ENCODE data around the gene DOHH.
A peak's percentile ranks its signal among the peaks of the same experiment; 100 is the strongest.

DOHH gene, protein sequence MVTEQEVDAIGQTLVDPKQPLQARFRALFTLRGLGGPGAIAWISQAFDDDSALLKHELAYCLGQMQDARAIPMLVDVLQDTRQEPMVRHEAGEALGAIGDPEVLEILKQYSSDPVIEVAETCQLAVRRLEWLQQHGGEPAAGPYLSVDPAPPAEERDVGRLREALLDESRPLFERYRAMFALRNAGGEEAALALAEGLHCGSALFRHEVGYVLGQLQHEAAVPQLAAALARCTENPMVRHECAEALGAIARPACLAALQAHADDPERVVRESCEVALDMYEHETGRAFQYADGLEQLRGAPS

DNA sequence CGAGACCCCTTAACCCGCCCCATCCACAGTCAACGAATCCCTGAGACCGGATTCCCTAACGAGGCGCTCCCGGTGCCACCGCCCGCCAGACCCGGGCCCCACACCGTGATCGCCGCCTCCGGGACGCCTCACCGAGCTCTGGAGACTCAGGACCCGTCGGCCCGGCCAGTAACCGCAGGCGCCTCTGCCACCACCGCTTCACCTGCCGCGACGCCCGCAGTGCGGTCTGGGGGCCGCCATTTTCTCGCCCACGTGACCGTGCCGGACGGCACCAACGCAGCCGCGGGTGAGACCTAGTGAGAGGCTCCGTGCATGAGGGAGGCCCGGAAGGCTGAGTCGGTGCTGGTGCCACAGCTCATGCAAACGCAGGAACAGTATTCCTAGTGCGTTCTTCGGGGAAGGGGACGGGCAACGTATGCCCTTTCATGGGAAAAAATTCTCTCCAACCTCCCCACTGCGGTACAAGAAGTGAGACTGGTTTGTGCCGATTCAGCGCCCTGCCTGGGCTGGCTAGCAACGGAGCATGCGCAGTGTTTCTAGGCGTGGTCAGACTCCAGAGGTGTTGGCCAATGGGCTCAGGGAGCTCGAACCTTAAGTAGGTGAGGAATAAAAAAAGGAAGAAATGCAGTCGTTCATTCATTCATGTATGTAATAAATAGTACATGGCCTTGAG lies at the start of gene DOHH:
TSS of gene DOHH (minus strand) at position 246 of the 673 bp plus-strand sequence. CDS start 3,860 bp downstream, outside the sequence.
- peak; percentile 98 for DNase-seq

DNA sequence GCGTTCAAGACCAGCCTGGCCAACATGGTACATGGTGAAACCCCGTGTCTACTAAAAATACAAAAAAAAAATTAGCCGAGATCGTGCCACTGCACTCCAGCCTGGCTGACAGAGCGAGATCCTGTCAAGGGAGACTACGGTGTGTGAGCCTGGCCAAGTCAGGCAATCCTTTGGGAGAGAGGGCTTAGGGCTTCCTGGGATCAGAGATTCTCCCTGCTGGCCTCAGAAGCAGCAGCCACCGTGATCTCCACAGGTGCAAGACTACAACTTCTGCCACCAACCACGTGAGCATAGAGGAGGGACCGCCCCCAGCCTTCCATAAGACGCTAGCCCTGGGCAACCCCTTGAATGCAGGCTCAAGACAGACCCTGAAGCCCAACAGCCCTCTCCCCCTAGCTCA lies 49.3 kb upstream of the DOHH start:
- no peak for DNase-seq

DNA sequence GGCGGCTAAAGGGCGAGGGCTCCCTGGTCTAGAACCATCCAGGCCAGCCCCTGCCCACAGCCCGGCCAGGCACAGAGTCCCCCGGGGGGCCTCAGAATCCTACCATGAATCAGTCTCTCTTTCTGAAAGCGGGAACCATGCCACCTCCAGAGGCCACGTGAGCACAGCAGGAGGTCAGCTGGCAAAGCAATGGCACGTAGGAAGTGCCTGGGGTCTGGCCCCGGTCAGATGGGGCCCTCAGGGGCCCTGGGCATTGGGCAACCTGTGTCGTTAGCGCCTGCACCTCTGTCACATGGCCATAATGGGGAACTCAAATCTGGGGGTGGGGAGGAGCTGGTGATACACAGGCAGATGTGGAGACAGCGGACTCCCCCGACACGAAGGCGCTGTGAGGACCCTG lies 48.1 kb upstream of the DOHH start:
- DNase-seq: no peak

DNA sequence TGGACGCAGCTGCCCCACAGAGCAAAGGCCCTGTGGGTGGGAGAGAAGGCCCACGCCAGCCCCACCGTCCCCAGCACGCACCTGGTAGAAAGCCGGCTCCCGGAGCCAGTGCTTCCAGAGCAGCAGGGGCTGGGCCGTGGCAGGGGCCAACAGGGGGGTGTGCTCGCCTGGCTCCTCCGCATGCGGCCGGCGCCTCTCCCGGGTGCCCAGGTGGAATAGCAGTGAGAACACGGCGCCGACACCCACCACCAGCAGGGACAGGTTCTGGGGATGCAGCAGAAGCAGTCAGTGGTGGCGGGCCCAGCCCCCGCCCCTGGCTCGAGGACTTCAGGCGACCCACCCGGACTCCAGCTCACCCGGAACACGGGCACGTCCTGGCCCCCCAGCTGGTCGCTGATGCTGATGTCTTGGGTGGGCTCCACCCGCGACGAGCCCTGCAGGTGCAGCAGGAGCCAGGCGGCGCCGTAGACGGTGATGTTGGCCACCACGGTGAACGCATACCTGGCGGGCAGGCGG lies 47.4 kb upstream of the DOHH start:
- no peak for DNase-seq

DNA sequence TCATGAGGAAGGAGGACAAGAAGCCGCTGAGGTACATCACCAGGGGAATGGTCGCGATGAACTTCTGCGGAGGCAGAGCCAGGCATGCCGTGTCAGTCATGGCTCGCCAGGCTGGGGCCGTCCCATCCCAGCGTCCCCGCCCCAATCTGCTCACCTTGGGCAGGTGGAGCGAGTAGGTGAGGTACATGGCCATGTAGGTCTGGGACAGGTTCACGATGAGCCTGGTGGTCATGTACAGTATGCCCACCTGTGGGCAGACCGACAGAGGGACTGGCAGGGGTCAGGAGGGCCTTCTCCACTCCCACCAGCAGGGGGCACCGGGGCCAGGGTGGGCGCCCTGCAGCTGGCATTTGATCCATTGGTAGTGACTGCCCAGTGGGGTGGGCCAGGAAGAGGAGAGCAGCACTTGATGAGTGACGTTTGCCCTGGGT lies 46.8 kb upstream of the DOHH start:
- DNase-seq: peak; percentile 32

DNA sequence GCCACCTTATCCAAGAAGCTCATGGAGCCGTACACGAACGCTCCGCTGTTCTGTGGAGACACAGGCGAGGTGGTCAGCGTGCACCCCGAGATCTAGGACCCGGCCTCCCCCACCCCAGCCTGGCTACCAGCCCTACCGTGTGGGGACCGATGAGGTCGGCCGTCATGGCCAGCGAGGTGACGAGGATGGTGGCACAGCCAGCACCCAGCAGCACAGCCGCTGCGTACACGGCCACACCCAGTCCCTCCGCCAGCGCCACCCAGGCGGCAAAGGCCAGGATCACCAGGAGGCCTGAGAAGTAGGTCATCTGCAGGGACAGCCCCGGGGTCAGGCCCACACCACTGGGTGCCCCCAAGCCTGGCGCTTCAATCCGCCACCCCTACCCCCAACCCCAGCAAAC lies 45.6 kb upstream of the DOHH start:
- DNase-seq: no peak

DNA sequence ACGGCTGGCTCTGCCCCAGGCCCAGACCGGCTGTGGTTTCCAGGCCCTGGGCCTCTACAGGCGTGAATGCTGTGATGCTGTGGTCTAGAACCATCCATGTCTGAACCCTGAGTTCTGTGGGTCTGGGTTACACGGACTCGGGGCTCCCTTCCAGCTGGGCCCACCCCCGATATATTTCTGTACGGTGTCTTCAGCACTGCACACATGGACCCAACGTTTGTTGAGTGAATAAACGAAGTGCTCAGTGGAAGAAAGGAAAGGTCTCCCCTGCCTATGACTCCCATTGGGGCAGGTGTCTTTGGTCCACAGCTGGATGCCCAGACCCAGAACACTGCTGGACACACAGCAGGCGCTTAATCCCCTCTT lies 45.2 kb upstream of the DOHH start:
- no peak for DNase-seq

DNA sequence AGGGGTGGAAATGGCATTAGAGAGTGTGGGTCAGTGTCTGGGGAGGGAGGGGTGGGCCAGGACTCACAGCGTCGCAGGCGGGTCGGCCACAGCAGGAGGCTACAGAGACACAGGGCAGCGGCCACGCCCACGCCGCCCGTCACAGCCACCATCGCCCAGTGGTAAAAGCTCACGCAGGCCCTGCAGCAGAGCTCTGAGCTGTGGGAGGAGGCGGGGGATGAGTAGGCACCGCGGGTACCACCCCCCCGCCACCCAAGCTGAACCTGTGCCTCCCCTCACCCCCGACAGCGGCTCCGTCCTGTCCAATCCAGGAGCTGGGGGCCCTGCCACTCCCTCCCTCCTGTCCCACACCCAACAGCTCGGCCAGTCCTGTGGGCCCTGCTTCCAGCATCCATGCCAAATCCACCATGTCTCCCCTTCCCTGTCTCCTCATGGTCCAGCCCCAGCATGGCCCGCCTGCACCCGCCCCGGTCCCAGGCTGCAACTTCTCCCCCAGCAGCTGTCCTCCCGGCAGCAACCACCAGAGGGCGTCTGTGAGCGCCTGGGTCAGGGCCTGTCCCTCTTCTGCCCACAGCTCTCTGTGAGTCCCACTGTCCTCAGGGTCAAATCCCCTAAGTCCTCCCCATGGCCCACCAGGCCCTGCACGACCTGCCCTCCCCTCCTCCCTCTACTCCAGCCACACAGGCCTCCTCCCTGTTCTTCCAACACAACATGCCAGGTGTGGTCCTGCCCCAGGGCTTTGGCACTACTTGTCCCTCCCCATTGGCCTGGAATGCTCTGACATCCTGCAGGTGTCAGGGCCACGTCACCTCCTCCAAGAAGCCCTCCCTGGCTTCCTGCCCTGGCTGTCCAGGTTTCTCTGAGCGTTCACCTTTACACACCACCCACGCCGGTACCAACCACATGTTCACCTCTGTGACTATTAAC lies 44.5 kb upstream of the DOHH start:
- peak; percentile 76 for DNase-seq

DNA sequence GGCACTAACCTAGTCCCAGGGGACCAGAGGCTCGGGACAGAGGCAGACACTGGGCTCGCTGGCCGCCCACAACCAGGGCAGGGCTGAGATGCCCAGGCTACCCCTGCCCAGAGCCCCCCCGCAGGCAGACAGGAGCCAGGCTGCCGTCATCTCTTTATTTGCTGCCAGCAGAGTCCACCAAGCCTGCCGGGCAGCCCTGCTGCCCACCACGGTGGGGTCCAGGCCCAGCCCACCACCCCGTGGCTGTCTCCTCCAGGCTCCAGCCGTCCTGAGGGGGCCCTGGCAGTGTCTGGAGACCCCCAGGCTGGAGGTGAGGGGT lies 43.5 kb upstream of the DOHH start:
- no peak for DNase-seq

DNA sequence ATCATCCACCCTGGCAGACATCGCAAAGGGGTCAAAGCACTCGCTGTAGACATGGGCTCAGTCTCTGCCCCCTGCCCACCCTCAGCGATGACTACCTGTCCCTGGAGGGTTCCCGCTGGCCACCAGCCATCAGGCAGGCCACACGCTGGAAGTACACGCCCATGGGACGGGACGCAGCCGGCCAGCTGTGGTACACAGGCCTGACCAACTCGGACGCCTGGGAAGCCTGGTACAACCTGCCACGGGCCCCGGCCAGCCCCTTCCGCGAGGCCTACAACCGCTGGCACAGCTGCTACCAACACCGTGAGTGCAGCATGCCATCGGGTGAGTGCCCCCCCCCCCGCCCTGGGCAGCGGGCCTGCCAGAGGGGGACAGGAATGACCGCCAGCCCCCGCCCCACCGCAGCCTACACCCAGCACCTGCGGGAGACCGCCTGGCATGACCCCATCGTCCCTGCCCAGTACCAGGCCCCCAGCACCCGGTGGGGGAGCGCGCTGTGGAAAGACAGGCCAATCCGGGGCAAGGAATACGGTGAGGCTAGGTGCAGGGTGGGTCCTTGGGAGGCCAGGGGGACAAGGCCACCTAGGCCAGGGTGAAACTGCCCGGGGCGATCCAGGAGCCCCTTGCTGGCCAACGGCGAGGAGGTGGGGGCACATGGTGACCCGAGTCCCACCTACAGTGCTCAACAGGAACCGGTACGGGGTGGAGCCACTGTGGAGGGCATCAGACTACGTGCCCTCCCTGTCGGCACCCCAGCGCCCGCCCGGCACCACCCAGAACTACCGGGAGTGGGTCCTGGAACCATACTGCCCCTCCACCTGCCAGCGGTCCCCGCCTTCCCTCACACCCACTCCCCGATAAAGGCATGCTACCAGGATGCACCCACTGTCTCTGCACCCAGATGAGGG lies 42.9 kb upstream of the DOHH start:
- no peak for DNase-seq

DNA sequence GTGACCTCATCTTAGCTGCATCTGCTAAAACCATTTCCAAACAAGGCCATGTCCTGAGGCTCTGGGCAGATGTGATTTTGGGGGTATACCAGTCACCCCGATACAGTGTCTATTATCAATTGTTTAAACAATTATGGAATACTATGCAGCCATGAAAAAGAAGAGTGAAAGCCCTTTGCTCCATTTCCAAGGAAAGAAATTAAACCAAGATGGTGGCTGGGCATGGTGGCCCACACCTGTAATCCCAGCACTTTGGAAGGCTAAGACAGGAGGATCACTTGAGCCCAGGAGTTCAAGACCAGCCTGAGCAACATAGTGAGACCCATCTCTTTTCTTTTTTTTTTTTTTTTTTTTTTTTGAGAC lies 39.3 kb upstream of the DOHH start:
- DNase-seq: no peak

DNA sequence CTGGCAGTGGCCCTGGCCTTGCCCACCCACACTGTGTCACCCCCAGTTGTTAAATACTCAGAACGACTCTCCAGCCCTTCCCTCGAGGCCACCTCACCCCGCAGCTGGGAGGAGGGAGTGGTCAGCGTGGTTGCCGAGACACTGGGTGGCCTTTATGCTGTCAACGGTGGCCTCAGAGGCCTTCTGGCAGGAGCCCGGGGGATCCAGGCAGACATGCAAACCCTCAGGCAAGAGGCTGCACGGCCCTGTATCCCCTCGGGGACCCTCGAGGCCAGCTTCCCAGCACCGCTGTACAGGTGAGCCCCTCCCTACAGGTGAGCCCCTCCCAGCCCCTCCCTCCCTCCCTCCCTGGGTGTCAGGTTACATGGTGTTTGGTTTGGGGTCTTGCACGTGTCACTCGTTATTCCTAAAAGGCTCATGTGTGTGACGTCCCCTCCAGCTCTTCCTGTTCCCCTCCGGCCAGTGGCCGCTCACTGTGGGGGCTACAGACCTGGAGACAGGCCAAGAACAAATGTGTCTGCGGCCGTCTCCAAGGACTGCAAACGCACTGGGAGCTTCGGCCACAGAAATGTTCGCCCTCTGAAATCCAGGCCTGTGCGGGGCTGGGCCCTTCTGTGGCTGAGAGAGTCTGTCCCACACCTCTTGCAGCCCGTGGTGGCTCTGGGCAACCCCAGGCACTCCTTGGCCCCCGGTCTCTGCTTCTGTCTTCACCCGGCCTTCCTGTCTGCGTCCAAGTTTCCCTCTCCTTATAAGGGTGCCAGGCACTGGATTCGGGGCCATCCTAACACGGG lies 38.7 kb upstream of the DOHH start, which contains the start of gene TEKTIP1:
TSS of gene TEKTIP1 (plus strand) at position 210 of the 791 bp plus-strand sequence. CDS start at position 214, 4 bp downstream.
- no peak for DNase-seq

DNA sequence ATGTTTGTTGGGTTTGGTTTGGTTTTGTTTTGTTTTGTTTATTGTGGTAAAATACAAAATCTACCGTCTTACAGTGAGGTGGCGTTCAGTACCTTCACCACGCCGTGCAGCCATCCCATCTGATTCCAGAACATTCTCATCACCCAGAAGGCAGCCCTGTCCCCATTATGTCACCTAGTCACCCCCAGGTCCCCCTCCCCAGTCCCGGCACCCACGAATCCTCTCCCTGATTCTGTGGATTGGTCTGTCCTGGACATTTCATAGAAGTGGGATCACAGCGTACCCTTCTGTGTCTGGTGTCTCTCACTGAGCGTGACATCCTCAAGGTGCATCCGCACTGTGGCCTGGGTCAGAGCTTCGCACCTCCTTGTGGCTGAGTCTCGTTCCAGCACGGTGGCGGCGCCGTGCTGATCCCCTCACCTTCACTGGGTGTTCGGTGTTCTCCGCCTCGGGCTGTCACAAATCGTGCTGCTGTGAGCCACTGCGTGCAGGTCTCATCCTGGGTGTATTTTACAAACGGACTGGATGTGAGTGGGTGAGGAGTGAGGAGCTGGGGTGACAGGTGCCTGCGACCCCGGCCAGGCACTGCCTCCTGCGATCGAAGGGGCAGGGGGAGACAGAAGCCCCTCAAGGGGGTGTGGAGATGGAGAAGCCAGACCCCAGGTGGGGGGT lies 37.9 kb upstream of the DOHH start:
- no peak for DNase-seq

DNA sequence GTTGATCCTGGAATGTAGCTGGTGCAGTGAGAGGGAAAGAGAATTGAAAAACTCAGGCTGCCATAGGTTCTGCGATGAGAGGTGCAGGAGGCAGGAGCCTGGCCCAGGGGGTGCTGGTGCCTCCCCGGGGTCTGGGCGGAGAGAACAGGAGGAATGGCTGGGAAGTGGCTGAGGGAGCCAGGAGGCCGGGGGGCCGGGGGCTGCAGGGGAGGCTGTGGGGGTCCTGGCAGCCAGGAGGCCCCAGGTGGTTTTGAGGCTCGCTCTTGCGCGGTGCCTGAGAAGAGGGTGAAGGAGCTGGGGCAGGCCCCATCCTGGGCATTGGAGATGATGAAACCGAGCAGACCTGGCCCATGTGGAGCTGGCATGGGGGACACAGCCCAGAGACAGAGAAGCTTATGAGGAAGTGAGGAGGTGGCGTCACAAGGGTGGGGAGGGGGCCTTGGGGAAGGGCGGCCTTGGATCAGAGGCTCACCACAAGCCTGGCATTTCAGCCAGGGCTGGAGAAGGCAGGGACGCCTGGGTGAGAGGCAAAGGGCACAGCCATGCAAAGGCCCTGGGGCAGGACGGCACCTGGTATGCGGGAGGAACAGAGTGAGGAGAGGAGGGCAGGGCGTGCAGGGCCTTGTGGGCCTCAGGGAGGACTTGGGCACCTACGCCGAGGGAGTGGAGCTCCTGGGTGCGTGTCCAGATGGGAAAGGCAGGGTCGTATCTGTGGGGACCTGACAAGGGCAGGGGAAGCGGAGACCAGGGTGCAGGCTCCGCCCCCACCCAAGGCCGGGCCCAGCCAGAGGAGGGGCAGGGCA lies 37.2 kb upstream of the DOHH start:
- no peak for DNase-seq

DNA sequence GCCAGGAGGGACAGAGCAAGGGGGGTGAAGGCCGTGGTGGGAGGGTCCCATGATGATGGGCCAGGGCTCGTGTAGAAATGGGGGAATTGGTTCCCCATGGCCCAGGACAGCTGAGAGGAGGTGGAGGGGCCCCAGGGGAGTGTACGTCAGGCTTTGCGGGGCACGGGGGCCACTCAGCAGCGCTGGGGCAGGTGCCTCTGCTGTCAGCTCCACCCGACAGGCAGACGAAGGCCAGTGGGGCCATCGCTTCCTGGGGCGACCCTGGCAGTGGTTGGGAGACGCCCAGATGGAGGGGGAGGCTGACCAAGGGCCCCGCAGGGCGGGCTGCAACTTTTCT lies 36.6 kb upstream of the DOHH start:
- DNase-seq: no peak

DNA sequence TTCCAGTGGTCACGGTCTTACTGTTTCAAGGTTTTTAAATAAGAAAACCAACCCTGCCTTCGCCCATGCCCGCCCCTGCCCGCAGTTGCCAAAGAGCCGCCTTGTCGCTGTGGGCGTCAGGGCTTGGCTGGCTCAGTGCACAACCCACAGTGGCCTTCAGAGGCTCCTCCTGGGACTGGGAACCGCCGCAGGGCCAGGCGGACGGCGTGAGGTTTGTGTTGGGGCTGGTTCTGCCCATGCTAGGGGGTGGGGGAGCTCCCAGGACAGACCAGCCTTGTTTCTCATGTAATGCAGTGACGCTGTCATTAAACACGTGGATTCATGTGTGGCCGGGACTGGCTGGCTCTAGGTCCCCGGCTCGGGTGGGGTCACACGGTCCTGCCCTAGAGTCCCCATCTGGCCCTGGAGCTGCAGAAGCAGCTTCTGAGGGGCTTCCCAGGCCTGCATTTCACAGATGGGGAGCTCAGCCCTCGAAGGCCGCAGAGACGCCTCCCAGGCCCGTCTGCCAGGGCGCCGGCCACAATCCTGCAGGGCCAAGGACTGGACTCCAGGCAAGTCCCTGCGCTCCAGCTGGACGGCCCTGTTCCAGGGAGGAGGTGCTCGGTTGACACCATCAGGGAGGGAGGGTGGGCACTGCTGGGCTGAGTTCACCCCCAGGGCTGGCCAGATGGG lies 36.1 kb upstream of the DOHH start:
- DNase-seq: no peak

DNA sequence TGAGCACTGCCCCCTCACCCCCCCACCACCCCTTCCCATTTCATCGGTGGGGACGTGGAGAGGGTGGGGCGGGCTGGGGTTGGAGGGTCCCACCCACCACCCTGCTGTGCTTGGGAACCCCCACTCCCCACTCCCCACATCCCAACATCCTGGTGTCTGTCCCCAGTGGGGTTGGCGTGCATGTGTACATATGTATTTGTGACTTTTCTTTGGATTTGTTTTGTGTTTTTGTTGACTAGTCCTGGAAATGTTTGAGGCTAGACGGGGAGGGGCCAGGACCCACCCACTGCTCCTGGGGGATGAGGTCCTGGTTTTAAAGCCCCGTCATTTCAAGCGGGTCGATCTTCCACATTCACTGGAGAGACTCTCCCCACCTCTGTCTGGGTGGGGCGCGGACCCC lies 35.5 kb upstream of the DOHH start:
- DNase-seq: no peak

DNA sequence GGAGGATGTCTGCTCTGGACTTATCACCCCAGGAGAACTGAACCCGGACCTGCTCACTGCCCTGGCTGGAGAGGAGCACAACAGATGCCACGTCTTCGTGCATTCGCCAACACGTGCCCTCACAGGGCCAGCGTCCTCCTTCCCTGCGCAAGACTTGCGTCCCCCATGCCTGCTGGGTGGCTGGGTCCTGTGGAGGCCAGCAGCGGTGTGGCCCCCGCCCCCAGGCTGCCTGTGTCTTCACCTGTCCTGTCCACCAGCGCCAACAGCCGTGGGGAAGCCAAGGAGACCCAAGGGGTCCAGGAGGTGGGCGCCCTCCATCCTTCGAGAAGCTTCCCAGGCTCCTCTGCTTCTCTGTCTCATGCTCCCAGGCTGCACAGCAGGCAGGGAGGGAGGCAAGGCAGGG lies 35.1 kb upstream of the DOHH start:
- DNase-seq: no peak

DNA sequence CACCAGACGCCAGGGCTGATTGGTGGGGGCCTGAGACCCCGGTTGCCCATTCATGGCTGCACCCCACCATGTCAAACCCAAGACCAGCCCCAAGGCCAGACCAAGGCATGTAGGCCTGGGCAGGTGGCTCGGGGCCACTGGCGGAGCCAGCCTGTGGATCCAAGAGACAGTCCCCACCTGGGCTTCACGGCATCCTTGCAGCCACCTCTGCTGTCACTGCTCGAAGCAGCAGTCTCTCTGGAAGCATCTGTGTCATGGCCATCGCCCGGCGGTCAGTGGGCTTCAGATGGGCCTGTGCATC lies 34.7 kb upstream of the DOHH start:
- no peak for DNase-seq

Measured in stimulated activated CD4-positive, alpha-beta T cell treated with anti-CD3 and anti-CD28 coated beads, Interleukin-1b, Interleukin-23, amount 100 ng/mL, for 48 hours (primary cell).